ENCODE results near the gene MYO3B.

DNA sequence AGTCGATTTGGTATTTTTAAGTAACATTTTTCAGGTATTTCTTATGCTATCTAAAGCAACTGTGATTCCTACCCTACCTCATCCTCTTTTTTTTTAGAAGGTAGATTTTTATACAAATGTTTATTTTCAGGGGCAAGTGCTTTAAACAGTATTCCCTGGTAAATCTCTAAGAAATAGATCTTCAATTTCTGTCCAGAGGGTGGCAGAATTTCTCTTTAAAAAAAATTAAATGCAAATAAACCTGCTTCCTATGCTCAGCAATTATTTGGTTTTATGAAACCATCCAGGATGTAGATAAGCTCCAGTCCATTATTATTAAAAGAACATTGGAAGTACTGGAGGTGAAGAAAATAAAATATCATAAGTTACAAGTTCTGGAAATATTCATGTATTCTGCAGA, 191.9 kb downstream of the MYO3B start:
- TF ChIP-seq, protein P1, sequence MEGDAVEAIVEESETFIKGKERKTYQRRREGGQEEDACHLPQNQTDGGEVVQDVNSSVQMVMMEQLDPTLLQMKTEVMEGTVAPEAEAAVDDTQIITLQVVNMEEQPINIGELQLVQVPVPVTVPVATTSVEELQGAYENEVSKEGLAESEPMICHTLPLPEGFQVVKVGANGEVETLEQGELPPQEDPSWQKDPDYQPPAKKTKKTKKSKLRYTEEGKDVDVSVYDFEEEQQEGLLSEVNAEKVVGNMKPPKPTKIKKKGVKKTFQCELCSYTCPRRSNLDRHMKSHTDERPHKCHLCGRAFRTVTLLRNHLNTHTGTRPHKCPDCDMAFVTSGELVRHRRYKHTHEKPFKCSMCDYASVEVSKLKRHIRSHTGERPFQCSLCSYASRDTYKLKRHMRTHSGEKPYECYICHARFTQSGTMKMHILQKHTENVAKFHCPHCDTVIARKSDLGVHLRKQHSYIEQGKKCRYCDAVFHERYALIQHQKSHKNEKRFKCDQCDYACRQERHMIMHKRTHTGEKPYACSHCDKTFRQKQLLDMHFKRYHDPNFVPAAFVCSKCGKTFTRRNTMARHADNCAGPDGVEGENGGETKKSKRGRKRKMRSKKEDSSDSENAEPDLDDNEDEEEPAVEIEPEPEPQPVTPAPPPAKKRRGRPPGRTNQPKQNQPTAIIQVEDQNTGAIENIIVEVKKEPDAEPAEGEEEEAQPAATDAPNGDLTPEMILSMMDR (IDR thresholded peaks at IDR 0.05; ENCODE audit: low read depth, low read length) = peak; percentile 52
- no peak for TF ChIP-seq EZH2phosphoT487 (IDR thresholded peaks at IDR 0.05; ENCODE audit: low read depth)
